ENCODE data around the gene DNAJC6.

The DNAJC6 gene

DNA sequence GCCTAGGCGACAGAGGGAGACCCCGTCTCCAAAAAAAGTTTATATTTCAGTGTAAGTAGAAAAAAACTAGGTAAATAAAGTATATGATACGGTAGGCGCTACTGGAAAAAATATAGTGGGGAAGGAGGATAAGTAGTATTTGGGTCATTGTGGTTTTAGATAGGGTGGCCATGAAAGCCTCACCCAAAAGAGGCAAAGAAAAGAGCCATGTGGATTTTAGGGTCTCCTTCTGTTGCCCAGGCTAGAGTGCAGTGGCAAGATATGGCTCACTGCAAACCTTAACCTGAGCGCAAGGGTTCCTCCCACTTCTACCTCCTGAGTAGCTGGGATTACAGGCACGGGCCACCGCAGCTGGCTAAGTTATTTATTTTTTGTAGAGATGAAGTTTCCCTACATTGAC is 128.3 kb downstream of the DNAJC6 start:
- H3K4me3 ChIP-seq (ENCODE audit: low read length): no peak overlapping the region
- no peak for DNase-seq (ENCODE audit: low read depth)
- TF ChIP-seq, protein P1, sequence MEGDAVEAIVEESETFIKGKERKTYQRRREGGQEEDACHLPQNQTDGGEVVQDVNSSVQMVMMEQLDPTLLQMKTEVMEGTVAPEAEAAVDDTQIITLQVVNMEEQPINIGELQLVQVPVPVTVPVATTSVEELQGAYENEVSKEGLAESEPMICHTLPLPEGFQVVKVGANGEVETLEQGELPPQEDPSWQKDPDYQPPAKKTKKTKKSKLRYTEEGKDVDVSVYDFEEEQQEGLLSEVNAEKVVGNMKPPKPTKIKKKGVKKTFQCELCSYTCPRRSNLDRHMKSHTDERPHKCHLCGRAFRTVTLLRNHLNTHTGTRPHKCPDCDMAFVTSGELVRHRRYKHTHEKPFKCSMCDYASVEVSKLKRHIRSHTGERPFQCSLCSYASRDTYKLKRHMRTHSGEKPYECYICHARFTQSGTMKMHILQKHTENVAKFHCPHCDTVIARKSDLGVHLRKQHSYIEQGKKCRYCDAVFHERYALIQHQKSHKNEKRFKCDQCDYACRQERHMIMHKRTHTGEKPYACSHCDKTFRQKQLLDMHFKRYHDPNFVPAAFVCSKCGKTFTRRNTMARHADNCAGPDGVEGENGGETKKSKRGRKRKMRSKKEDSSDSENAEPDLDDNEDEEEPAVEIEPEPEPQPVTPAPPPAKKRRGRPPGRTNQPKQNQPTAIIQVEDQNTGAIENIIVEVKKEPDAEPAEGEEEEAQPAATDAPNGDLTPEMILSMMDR (conservative IDR thresholded peaks at IDR 0.05; ENCODE audit: low read depth, low read length): no peak

DNA sequence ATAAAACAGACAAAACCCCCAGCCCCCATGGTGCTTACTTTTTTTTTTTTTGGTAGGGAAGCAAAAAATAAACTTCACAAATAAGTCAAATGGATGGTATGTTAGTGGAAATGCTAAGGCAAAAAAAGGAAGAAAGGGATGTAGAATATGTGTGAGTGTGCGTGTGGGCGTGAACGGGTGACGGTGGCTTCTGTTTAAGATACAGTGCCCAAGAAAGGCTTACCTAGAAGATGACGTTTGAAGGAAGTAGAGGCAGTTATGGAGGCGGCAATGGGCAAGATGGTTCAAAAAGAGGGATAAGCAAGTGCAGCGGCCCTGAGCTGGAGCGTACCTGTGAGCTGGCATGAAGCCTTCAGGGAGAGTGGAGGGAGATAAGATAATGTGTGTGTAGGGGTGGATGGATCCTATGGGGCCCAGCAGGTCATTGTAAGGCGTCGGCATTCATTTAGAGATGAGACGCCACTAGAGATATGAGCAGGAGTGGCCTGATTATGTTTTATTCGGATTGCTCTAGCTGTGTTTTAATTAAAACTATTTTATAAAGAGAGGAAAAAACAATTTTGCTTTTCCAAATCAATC is 131.1 kb downstream of the DNAJC6 start:
- no peak for DNase-seq (ENCODE audit: low read depth)
- no peak overlapping the region for H3K4me3 ChIP-seq (ENCODE audit: low read length)
- TF ChIP-seq, protein P1 (conservative IDR thresholded peaks at IDR 0.05; ENCODE audit: low read depth, low read length): no peak

DNA sequence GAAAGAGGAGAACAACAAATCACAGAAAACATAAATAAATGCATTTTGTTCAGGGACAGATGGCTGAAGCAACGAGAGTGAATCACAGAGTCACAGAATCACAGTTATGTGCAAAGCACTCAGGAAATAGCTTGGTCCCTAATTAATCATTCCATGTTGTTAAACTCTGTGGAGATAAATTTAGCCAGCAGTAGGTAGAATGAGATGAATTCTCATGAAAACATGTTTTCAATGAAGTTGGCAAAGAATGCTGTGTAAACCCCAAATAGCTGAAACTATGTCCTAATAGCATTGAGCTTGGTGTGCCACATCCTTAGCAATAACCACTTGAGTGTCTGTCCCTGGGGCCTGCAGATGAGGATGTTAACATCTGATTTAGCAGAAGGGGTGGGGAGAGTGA is 131.6 kb downstream of the DNAJC6 start:
- no peak overlapping the region for H3K4me3 ChIP-seq (ENCODE audit: low read length)
- TF ChIP-seq, protein P1 (conservative IDR thresholded peaks at IDR 0.05; ENCODE audit: low read depth, low read length): no peak
- DNase-seq (ENCODE audit: low read depth): no peak

DNA sequence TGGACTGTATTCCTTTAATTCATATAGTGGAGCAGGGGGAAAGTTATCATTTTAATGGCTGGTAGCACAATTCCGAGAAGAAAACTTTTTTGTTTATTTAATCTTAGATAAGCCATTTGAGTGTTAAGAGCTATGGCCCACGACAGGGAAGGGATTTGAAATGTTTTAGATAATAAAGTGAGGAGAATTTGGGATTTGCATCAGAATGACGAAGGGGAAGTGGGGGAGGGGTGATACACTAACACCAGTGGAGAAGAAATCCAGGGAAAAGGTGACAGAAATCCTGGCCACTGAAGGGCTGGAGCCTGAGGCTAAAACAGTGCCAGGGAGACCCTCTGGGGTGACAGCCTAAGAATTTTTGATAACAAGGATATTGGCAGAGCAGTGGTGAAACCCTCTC is 132.1 kb downstream of the DNAJC6 start:
- H3K4me3 ChIP-seq (ENCODE audit: low read length): no peak overlapping the region
- TF ChIP-seq, protein P1 (conservative IDR thresholded peaks at IDR 0.05; ENCODE audit: low read depth, low read length): no peak
- DNase-seq (ENCODE audit: low read depth): no peak

DNA sequence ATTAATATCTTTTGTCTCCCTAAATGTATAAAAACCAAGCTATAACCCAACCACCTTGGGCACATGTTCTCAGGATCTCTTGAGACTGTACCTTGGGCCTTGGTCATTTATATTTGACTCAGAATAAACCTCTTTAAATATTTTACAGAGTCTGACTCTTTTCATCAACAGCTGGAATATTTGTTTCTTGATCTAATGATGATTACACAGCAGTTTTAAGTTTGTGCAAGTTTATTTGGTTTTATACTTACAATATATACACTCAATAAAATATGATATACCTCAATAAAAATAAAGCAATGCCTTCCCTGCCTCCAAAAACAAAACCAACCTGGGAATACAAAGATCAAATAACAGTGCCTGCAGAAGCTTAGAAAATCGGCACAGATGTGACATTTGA is 133.1 kb downstream of the DNAJC6 start:
- H3K4me3 ChIP-seq (ENCODE audit: low read length): no peak overlapping the region
- DNase-seq (ENCODE audit: low read depth): no peak
- TF ChIP-seq, protein P1 (conservative IDR thresholded peaks at IDR 0.05; ENCODE audit: low read depth, low read length): no peak

DNA sequence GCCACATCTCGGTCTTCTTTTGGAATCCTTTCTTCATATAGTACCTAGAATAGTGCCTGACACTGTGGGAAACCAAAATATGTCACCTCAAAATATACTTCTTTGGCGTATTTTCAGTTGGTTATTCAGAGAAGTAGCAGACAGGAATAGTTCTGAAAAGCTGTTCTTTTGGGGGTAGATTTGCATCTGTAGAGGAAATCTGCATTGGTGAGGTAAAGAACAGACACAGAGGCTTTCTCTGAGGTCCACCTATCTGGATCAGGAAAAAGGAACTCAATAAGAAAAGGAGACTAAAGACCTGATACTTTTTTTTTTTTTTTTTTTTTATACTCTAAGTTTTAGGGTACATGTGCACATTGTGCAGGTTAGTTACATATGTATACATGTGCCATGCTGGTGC is 134.3 kb downstream of the DNAJC6 start:
- TF ChIP-seq, protein P1 (conservative IDR thresholded peaks at IDR 0.05; ENCODE audit: low read depth, low read length): no peak
- DNase-seq (ENCODE audit: low read depth): no peak
- no peak overlapping the region for H3K4me3 ChIP-seq (ENCODE audit: low read length)

DNA sequence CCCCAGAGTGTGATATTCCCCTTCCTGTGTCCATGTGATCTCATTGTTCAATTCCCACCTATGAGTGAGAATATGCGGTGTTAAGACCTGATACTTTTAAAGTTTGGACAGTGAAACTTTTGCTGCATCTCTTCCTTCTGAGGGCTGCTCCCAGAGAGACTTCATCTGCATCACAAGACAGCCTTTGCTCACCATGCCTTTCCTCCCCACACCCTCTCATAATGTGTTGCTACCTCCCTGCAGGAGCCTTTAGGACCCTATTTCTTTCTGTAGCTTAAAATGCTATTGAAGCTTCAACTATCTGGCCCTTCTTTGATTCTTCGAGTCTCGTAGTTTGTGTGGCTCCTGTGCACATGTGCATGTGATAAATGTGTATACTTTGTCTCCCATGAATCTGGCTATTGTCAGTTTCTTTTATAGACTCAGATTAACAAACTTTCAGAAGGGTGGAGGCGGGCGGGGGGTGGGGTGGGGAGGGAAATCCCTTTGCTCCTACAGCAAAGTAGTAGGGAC is 134.8 kb downstream of the DNAJC6 start:
- TF ChIP-seq, protein P1 (conservative IDR thresholded peaks at IDR 0.05; ENCODE audit: low read depth, low read length): no peak
- DNase-seq (ENCODE audit: low read depth): no peak
- H3K4me3 ChIP-seq (ENCODE audit: low read length): no peak overlapping the region

Measured in retinal pigment epithelial cell (primary cell).